ENCODE data around the gene C3orf52. TPM values are rescaled to one million over a fixed set of nuclear protein-coding genes. Genes with fewer than 3 reads are reported as not detected.

C3orf52 gene
- total RNA-seq, 1 experiment from 2014 or later: 14.3 TPM

- TF ChIP-seq, protein P1, sequence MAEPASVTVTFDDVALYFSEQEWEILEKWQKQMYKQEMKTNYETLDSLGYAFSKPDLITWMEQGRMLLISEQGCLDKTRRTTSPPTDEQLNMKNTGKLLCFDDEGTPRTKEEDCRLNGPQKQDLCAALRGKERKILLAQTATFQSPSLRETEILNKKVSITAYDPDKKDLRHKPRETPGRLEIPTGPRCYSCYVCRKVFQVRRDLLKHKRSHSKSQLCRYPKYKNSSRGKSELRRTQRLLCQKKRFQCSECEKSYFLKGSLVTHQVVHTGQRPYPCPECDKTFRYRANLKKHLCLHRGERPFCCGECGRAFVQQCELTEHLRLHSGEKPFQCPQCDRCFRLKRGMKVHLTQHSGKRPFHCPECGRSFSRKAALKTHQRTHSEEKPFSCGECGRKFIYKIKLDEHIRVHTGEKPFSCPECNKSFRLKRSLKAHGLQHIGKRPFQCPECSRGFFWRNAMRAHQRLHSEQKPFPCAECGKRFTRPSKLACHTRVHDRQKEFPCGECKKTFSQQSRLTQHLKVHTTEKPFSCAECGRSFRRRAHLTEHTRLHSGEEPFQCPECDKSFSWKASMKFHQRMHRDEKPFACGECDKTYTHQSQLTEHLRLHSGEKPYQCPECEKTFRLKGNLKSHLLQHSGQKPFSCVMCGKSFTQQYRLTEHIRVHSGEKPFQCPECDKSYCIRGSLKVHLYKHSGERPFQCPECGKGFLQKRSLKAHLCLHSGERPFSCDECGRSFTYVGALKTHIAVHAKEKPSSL (CRISPR knock-in tag; conservative IDR thresholded peaks at IDR 0.05): no peak
- TF ChIP-seq, protein P2, sequence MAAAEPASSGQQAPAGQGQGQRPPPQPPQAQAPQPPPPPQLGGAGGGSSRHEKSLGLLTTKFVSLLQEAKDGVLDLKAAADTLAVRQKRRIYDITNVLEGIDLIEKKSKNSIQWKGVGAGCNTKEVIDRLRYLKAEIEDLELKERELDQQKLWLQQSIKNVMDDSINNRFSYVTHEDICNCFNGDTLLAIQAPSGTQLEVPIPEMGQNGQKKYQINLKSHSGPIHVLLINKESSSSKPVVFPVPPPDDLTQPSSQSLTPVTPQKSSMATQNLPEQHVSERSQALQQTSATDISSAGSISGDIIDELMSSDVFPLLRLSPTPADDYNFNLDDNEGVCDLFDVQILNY (CRISPR knock-in tag; IDR thresholded peaks at IDR 0.05): no peak
- no peak for TF ChIP-seq SMAD3 (CRISPR knock-in tag; IDR thresholded peaks at IDR 0.05; ENCODE audit: borderline replicate concordance)
- TF ChIP-seq HMGA2 (CRISPR knock-in tag; IDR thresholded peaks at IDR 0.05): no peak
- TF ChIP-seq ZBTB21 (CRISPR knock-in tag; IDR thresholded peaks at IDR 0.05; ENCODE audit: borderline replicate concordance): no peak
These were observed 7.0 kb downstream of the C3orf52 start (continued) for GRCh38 chr3:112093180-112093522.

DNA sequence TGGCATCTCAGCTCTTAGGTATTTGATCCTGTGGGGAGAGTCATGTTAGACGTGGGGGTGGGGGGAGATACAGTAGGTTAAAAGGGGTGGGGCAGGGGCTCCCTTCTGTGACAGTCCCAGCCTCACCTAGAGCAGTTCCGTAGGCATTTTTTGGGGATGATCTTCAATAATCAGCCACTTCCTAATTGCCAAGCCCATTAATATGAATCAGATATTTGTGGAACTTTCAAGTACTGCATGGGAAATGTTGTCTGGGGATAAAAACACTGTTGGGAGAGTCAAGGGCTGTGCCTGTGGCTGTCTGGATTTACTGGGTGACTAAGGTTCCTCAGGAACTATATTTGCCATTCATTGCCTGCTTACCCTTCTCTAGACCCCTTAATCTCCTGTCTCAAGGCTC, 9.5 kb downstream of the C3orf52 start:
- no peaks in the 10 kb centered on the region for H3K9me3 Mint-ChIP-seq
- no peak overlapping the region for H3K27ac Mint-ChIP-seq
- no peaks in the 10 kb centered on the region for H3K27me3 Mint-ChIP-seq (ENCODE audit: low read depth)
- 0 out of 2 replicates have a peak, but pooled peaks cover 6% of the 10 kb centered on the region for H3K36me3 Mint-ChIP-seq
- H3K4me3 Mint-ChIP-seq: no peak overlapping the region
- ATAC-seq (no peak), DNase-seq (ENCODE audit: low spot score) (no peak)
- POLR2A ChIA-PET: no interaction called here
- peaks cover 31% of the 10 kb centered on the region for H3K4me1 Mint-ChIP-seq
- CTCF ChIA-PET: interaction anchor here (0.6 kb wide), 1 partner anchor 16 kb away, joined by 3 read pairs; no protein-coding TSS in a partner anchor
- TF ChIP-seq MLX (CRISPR knock-in tag; IDR thresholded peaks at IDR 0.05) (no peak), CBFB (CRISPR knock-in tag; IDR thresholded peaks at IDR 0.05; ENCODE audit: low read depth) (no peak), FOXP1 (CRISPR knock-in tag; IDR thresholded peaks at IDR 0.05; ENCODE audit: borderline replicate concordance) (no peak), E2F1 (CRISPR knock-in tag; IDR thresholded peaks at IDR 0.05) (no peak), KAT7 (CRISPR knock-in tag; IDR thresholded peaks at IDR 0.05; ENCODE audit: borderline replicate concordance) (no peak), FOXK1 (CRISPR knock-in tag; IDR thresholded peaks at IDR 0.05) (no peak), GABPB1 (CRISPR knock-in tag; IDR thresholded peaks at IDR 0.05) (no peak), CREM (CRISPR knock-in tag; IDR thresholded peaks at IDR 0.05) (no peak), SOX15 (CRISPR knock-in tag; IDR thresholded peaks at IDR 0.05) (no peak), ZNF219 (CRISPR knock-in tag; IDR thresholded peaks at IDR 0.05; ENCODE audit: borderline replicate concordance) (no peak), ARID4B (CRISPR knock-in tag; IDR thresholded peaks at IDR 0.05; ENCODE audit: borderline replicate concordance) (no peak), MYBL2 (CRISPR knock-in tag; IDR thresholded peaks at IDR 0.05) (no peak), ZBTB21 (CRISPR knock-in tag; IDR thresholded peaks at IDR 0.05; ENCODE audit: borderline replicate concordance) (no peak)
- TF ChIP-seq, protein P3, sequence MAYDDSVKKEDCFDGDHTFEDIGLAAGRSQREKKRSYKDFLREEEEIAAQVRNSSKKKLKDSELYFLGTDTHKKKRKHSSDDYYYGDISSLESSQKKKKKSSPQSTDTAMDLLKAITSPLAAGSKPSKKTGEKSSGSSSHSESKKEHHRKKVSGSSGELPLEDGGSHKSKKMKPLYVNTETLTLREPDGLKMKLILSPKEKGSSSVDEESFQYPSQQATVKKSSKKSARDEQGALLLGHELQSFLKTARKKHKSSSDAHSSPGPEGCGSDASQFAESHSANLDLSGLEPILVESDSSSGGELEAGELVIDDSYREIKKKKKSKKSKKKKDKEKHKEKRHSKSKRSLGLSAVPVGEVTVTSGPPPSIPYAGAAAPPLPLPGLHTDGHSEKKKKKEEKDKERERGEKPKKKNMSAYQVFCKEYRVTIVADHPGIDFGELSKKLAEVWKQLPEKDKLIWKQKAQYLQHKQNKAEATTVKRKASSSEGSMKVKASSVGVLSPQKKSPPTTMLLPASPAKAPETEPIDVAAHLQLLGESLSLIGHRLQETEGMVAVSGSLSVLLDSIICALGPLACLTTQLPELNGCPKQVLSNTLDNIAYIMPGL (CRISPR knock-in tag; IDR thresholded peaks at IDR 0.05): no peak
- TF ChIP-seq, protein P4, sequence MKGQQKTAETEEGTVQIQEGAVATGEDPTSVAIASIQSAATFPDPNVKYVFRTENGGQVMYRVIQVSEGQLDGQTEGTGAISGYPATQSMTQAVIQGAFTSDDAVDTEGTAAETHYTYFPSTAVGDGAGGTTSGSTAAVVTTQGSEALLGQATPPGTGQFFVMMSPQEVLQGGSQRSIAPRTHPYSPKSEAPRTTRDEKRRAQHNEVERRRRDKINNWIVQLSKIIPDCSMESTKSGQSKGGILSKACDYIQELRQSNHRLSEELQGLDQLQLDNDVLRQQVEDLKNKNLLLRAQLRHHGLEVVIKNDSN (CRISPR knock-in tag; IDR thresholded peaks at IDR 0.05): no peak
- TF ChIP-seq, protein P5, sequence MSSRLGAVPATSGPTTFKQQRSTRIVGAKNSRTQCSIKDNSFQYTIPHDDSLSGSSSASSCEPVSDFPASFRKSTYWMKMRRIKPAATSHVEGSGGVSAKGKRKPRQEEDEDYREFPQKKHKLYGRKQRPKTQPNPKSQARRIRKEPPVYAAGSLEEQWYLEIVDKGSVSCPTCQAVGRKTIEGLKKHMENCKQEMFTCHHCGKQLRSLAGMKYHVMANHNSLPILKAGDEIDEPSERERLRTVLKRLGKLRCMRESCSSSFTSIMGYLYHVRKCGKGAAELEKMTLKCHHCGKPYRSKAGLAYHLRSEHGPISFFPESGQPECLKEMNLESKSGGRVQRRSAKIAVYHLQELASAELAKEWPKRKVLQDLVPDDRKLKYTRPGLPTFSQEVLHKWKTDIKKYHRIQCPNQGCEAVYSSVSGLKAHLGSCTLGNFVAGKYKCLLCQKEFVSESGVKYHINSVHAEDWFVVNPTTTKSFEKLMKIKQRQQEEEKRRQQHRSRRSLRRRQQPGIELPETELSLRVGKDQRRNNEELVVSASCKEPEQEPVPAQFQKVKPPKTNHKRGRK (CRISPR knock-in tag; IDR thresholded peaks at IDR 0.05; ENCODE audit: borderline replicate concordance): no peak
- TF ChIP-seq, protein P6, sequence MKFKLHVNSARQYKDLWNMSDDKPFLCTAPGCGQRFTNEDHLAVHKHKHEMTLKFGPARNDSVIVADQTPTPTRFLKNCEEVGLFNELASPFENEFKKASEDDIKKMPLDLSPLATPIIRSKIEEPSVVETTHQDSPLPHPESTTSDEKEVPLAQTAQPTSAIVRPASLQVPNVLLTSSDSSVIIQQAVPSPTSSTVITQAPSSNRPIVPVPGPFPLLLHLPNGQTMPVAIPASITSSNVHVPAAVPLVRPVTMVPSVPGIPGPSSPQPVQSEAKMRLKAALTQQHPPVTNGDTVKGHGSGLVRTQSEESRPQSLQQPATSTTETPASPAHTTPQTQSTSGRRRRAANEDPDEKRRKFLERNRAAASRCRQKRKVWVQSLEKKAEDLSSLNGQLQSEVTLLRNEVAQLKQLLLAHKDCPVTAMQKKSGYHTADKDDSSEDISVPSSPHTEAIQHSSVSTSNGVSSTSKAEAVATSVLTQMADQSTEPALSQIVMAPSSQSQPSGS (CRISPR knock-in tag; IDR thresholded peaks at IDR 0.05; ENCODE audit: borderline replicate concordance, low read depth): no peak

Measured in WTC11 (cell line).